WTC11 (cell line): Measurements from ENCODE around the gene KCNT2.

Source experiments
- ETV6 ChIP-seq: sonication (generic); formaldehyde crosslinking; IDR thresholded peaks from 2 replicates; pipeline ENCODE4 v1.8.1; 2022; ENCODE audit warnings: mild to moderate bottlenecking, missing genetic modification reagents
- FOXK1 ChIP-seq: sonication (generic); formaldehyde crosslinking; IDR thresholded peaks from 2 replicates; pipeline ENCODE4 v1.8.0; 2022; ENCODE audit warnings: mild to moderate bottlenecking, moderate library complexity, missing genetic modification reagents
- NR3C1 ChIP-seq: sonication (generic); formaldehyde crosslinking; conservative IDR thresholded peaks from 2 replicates; pipeline ENCODE4 v1.8.1; 2023; ENCODE audit warnings: low read depth, mild to moderate bottlenecking, missing genetic modification reagents
- TEAD4 ChIP-seq: sonication (generic); formaldehyde crosslinking; IDR thresholded peaks from 2 replicates; pipeline ENCODE4 v1.8.0; 2022; ENCODE audit warnings: mild to moderate bottlenecking, missing genetic modification reagents
- USF1 ChIP-seq: sonication (generic); formaldehyde crosslinking; IDR thresholded peaks from 2 replicates; pipeline ENCODE4 v1.8.0; 2022; ENCODE audit warnings: mild to moderate bottlenecking, missing genetic modification reagents
- ZNF138 ChIP-seq: sonication (generic); formaldehyde crosslinking; conservative IDR thresholded peaks from 2 replicates; pipeline ENCODE4 v1.8.1; 2022; ENCODE audit warnings: mild to moderate bottlenecking, moderate library complexity, missing genetic modification reagents
- ZSCAN18 ChIP-seq: fragments of 250-450 bp; sonication (Bioruptor Pico); IDR thresholded peaks from 2 replicates; pipeline ENCODE4 v2.1.2; 2022; ENCODE audit warnings: mild to moderate bottlenecking, moderate library complexity
- TF ChIP-seq, protein P1 (sequence below): fragments of 200-600 bp; IDR thresholded peaks from 2 replicates; pipeline ENCODE4 v1.8.0; 2022; ENCODE audit warnings: antibody characterized with exemption
- TF ChIP-seq, protein P2 (sequence below): sonication (generic); formaldehyde crosslinking; IDR thresholded peaks from 2 replicates; pipeline ENCODE4 v1.8.0; 2022; ENCODE audit warnings: missing genetic modification reagents
- TF ChIP-seq, protein P3 (sequence below): sonication (generic); formaldehyde crosslinking; conservative IDR thresholded peaks from 2 replicates; pipeline ENCODE4 v1.8.1; 2022; ENCODE audit warnings: mild to moderate bottlenecking, missing genetic modification reagents

DNA sequence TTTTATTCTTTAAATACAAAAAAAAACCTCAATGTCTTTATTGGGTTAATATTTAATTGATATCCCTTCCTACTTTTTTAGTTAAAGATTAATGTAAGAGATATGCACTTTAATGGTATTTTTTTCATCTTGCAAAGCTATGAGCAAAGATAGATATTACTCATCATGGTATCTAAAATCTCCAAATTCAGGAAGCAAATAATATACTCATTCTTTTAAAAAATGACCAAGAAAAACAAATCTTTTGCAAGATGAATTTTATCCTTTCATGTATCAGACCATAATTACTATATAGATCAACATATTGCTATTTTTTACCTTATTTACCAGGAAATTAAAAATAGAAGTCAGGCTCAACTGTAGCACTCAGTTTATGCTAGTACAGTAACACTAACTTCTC lies 330.4 kb downstream of the KCNT2 start:
- TF ChIP-seq, protein P1, sequence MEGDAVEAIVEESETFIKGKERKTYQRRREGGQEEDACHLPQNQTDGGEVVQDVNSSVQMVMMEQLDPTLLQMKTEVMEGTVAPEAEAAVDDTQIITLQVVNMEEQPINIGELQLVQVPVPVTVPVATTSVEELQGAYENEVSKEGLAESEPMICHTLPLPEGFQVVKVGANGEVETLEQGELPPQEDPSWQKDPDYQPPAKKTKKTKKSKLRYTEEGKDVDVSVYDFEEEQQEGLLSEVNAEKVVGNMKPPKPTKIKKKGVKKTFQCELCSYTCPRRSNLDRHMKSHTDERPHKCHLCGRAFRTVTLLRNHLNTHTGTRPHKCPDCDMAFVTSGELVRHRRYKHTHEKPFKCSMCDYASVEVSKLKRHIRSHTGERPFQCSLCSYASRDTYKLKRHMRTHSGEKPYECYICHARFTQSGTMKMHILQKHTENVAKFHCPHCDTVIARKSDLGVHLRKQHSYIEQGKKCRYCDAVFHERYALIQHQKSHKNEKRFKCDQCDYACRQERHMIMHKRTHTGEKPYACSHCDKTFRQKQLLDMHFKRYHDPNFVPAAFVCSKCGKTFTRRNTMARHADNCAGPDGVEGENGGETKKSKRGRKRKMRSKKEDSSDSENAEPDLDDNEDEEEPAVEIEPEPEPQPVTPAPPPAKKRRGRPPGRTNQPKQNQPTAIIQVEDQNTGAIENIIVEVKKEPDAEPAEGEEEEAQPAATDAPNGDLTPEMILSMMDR: no peak
- no peak for TF ChIP-seq ETV6 (CRISPR knock-in tag)
- no peak for TF ChIP-seq NR3C1 (CRISPR knock-in tag)
- no peak for TF ChIP-seq ZSCAN18 (CRISPR knock-in tag)
- no peak for TF ChIP-seq USF1 (CRISPR knock-in tag)
- no peak for TF ChIP-seq ZNF138
- TF ChIP-seq, protein P2, sequence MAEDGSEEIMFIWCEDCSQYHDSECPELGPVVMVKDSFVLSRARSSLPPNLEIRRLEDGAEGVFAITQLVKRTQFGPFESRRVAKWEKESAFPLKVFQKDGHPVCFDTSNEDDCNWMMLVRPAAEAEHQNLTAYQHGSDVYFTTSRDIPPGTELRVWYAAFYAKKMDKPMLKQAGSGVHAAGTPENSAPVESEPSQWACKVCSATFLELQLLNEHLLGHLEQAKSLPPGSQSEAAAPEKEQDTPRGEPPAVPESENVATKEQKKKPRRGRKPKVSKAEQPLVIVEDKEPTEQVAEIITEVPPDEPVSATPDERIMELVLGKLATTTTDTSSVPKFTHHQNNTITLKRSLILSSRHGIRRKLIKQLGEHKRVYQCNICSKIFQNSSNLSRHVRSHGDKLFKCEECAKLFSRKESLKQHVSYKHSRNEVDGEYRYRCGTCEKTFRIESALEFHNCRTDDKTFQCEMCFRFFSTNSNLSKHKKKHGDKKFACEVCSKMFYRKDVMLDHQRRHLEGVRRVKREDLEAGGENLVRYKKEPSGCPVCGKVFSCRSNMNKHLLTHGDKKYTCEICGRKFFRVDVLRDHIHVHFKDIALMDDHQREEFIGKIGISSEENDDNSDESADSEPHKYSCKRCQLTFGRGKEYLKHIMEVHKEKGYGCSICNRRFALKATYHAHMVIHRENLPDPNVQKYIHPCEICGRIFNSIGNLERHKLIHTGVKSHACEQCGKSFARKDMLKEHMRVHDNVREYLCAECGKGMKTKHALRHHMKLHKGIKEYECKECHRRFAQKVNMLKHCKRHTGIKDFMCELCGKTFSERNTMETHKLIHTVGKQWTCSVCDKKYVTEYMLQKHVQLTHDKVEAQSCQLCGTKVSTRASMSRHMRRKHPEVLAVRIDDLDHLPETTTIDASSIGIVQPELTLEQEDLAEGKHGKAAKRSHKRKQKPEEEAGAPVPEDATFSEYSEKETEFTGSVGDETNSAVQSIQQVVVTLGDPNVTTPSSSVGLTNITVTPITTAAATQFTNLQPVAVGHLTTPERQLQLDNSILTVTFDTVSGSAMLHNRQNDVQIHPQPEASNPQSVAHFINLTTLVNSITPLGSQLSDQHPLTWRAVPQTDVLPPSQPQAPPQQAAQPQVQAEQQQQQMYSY: no peak
- no peak for TF ChIP-seq TEAD4
- TF ChIP-seq FOXK1 (CRISPR knock-in tag): no peak
- TF ChIP-seq, protein P3, sequence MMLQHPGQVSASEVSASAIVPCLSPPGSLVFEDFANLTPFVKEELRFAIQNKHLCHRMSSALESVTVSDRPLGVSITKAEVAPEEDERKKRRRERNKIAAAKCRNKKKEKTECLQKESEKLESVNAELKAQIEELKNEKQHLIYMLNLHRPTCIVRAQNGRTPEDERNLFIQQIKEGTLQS (CRISPR knock-in tag): no peak
